ENCODE data around the gene EYA2.
"Not testable (repeated sequence)": the region's sequence is repeated elsewhere in the genome, so short reads cannot be mapped to it uniquely, and the experiment has no call there.

EYA2 gene

DNA sequence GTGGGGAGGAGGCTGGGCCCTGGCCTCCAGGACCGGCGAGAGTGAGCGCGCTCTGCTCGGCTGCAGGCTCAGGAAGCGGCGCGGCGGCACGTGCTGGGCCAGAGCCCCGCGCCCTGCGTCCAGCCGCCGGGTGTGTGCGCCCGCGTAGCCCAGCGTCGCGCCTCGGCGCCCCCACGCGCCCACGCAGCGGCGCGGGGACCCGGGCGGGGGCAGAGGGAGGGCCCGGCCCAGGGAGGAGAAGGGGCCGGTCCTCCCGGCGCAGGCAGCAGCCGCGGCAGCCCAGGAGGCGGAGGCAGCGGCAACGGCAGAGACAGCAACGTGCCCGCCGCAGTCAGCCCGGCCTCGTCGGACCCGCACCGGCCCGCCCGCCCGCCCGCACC is at the start of gene EYA2:
Gene EYA2, plus strand, starts transcription at position 265 of the 380 bp plus-strand sequence. CDS start 95,168 bp downstream, outside the sequence.
- no peak for DNase-seq

- DNase-seq, result no peak
These were observed 49.7 kb upstream of the EYA2 start for GRCh38 chr20:46844965-46845364.

DNA sequence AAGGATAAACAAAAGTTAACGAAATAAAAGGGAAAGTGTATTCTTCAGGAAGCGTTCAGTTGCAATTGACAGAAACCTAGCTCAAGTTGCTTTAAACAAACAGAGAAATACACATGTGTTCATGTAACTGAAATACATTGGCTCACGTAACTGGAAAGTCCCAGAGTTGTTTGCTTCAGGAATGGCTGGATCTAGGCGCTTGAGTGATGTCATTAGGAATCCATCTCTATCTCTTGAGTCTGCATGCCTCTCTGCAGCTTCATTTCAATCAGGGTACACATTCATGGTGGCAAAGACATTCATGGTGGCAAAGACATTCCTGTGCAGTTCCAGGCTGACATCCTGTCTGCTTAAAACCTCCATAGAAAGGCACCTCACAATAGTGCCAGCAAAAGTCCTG is 45.4 kb upstream of the EYA2 start:
- no peak for DNase-seq

DNA sequence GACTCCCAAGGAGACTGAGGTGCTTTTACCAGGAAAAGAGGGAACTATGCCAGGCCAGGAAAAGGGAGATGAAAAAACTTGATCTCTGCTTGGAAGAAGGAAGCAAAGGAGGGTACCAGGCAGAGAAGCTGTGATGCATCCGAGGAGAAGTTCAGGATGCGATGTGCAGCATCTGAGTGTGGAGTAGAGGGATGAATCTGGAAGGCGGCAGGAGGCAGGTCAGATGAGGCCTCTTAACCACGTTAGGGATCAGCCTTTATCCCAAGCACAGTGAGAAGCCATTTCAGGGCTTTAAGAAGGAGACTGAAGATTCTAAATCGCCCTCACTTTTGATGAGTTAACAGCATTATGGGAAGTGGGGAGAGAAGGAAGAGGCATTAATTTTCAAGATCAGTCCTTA is 44.9 kb upstream of the EYA2 start:
- no peak for DNase-seq

DNA sequence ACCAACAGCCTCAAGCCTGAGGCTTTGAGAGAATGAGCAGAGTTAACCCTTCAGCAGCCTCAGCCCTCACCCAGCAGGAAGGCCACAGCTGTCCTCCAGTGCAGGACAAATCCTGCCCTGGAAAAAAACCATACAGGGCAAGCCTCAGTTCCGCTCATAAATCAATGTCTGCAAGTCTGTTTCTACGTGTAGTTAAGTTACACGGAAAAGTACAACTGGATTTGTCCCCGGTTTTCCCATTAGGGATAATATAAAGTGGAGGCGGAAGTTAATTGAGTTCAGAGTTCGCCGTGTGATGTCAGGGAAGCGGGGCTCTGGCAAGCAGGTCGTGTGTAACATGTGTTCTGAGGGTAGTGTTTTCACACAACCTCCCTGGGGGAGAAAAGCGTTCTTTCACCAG is 44.2 kb upstream of the EYA2 start:
- DNase-seq, result no peak

DNA sequence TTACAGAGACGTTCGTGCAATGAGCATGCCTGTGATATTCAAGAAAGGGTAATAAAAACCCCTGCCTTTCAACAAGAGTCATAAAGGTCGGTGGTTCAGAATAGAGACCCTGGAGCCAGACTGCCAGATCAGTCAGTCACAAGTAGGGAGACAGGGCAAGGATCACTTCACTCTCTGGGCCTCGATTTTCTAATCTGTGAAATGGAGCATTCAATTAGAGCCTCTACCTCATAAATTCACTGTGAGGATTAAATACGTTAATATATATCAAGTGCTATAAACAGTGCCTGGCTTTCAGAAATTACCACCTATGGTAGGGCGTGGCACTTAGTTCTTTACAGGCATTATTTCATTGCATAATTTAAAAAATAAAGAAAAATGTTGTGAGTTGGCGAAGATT is 43.7 kb upstream of the EYA2 start:
- DNase-seq, result no peak

GRCh38 chr20:46851746-46852145 is 42.9 kb upstream of the EYA2 start:
- no peak for DNase-seq

DNA sequence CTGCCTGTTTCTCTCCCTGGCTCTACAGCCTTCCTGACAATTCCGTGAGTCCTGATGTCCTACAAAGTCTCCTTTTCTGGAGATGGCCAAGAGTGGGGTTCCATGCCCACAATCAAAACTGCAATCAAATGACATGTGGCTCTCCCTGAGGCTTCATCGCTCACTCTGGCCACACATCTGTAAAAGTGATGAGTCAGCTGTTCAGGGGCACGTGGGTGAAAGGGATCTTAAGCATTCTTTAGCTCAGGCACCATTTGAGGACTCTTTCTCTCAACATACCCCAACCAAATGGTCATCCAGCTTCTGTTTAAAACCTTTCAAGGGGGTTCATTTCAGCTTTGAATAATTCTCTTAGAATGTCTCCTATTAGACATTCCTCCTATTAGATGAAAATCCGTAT is 42.3 kb upstream of the EYA2 start:
- no peak for DNase-seq

GRCh38 chr20:46853926-46854325 is 40.7 kb upstream of the EYA2 start:
- no peak for DNase-seq

GRCh38 chr20:46857061-46857831 is 37.4 kb upstream of the EYA2 start:
- no peak for DNase-seq

DNA sequence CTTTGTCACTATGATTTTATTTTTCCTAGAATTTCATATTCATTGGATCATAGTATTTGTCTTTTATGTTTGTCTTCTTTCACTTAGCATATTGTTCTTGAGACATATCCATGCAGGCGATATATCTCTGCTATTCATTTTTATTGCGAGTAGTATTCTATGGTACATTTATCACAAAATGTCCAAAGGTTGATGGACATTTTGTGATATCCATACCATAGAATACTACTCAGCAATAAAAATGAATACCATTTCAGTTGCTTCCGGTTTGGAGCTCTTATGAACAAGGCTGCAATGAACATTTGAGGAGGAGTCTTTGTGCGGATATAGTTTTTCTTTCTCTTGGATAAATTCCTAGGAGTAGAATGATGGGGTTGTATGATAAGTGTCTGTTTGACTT is 28.8 kb upstream of the EYA2 start:
- DNase-seq, result no peak

GRCh38 chr20:46870041-46870440 is 24.6 kb upstream of the EYA2 start:
- no peak for DNase-seq

DNA sequence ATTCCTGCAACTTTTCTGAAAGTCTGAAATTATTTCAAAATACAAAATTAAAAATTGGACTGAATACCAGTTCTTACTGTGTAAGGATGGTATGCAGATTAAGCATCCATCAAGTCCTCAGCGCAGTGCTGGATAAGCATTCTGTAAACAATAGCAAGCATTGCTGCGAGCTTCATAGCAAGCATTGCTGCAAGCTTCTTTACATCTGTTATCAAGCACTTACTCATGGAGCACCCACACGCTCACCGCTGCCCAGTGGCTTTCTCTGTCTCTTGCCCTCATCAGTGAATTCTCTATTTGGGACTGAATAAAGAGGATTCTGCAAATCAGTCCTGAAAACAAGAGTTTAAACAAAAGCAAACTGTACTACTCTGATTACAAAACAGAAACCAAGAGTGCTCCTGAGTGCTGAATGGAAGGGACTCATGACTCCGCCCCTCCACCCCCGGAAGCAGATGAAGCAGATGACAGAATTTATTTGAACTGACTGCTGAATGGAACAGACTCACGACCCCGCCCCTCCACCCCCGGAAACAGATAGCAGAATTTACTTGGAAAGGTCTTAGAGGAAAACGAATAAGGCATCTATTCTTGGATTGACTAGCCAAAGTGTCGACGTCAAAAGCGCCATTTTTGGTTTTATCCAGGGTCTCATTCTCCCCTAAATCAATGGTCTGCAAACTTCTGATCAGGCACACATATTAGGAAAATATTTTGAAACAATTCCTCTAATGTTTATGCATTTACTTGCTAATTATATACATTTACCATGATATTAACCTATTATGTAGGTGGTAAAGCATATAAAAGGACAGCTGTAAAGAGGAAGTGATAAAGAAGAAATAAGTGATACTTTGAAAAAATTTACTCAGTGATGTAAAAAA is 22.1 kb upstream of the EYA2 start:
- no peak for DNase-seq

DNA sequence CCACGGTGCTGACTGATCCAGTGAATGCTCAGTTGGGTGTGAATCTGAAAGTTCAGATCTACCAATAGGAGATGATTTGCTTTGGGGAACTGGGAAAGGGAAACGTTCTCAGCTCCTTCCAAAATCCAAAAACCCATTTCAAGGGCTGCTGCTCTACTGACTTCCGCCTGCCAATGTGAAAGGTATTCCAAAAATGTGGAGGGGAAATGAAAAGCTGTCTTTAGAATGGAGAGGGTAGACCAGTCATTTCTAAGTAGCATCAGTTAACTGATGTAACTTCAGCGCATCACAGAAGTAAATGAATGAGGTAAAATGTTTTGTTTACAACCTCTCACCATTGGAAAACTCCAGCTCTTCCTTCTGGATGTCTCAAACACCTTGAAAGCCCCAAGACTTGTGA is 19.6 kb upstream of the EYA2 start:
- no peak for DNase-seq

GRCh38 chr20:46879386-46879785 is 15.3 kb upstream of the EYA2 start:
- no peak for DNase-seq

DNA sequence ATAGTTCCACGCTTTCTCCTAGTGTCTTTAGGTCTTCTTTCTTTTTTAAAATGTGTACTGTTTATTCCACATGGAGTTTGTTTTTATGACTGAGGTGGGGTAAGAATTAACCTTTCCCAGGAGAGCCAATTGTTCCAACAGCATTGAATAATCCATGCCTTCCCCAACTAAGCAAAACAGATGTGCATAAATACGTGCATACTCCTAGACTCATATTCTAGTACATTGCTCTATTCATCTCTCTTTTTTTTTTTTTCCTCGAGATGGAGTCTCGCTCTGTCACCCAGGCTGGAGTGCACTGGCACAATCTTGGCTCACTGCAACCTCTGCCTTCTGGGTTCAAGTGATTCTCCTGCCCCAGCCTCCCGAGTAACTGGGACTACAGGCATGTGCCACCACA is 14.7 kb upstream of the EYA2 start:
- not testable (repeated sequence) for DNase-seq

- DNase-seq, result no peak
These were observed 10.8 kb upstream of the EYA2 start for GRCh38 chr20:46883892-46884291.

DNA sequence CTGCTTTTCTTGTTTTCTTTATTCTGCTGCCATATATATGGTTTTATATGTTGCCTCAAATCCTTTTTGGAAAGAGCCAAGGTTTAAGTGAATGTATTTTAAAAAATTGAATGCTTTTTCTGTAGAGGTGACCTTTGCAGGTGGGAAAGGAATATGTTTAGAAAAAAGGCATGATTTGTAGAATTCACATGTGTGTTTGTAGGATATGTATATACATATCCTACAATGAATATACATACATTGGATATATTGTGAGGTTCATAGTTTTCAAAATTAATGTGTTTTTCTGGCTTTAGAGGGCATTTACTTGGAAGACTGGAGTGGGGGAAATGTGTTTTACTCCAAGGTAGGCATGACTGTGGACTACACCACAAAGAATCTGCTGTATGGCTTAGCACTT is 4.0 kb upstream of the EYA2 start:
- DNase-seq, result no peak

- DNase-seq, result no peak
These were observed 1.6 kb upstream of the EYA2 start for GRCh38 chr20:46893051-46893450.

DNA sequence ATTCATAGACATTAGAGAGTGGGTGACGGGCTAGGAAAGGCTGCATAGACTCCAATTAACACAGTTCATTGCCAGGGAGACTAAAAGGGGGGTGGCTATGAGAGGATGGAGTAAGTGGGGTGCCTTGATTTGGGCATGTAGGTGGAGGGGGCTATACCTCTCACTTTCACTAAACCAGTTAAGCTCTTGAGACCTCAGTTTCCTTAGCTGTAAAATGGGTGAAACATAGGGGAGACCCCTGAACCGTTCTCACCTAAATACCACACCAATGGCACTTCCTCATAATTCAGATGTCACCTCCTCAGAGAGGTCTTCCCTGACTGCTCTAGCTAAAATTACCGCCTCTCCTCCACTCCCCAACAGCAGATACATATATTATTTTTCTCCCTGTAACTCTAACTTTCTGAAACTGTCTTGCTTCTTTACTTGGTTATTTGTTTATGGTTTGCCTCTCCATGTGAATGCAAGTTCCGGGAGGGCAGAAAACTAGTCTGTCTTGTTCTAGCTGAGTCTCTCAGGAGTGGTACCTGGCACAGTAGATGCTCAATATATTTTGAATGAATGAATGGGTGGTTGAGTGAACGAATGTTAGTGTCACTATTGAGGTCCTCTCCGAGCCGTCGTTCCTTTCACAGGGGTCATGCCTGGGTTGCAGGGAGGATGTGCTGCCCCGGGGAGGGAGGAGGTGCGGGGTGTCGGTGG is 615 bp upstream of the EYA2 start:
- DNase-seq, result no peak

DNA sequence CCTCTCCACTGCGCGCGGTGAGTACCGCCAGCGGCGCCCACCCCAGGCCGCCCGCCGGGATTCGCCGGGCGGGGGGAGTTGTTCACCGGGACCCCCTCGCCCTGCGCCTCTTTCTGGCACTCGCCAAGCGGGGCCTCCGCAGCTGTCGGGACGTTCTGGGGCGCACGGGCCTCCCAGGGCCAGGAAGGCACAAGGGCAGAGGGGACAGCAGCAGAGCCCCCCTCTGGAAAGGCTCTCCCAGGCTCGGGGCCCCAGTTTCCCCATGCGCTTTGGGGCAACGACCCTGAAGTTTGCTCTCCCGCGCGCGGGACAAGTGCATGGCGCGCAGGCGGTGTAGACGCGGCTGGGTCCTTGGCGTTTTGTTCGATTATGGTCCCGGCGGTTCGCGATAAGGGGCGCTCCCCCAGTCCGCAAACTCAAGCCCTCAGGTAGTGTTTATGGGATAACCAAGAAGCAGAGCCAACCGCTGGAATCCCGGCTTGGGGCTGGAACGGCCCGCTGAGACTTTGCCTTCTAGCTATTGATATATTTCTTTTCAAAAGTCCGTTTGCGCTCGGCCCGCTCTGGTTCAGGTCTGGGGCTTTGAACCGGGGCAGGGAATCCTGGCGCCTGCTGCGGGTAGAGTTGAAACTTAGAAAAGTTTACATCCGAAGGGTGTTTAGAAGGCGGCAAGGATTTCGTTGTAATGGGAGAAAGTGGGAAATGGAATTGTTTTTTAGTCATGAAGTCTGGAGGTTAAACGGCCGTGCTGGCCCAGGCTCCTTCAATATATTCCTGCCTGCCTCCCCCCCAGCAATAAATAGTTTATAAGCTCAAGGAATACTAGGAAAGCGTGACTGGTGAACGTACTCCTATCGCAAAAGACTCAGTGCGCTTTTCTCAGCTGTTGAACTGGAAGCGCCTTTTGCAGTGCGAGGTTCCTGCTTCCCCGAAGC is 595 bp downstream of the EYA2 start:
- DNase-seq, result no peak

DNA sequence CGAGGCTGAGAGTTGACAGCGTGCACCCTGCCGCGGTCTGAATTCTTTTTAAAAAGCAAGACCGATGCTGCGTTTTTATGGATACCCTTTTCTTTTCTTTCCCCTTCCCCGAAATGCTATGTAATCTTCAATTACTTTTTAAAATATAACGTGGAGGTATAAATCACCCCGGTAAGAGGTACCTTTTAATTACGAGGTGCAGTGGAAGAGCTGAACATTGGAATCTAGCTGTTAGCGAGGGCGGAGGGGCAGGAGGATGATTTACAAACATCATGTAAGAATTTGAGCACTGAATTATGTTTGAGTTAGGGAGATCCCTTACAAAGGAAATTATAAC is 1.2 kb downstream of the EYA2 start:
- DNase-seq, result no peak

Data from NCI-H1417 treated with DMSO at 0.1 percent for 48 hours (cell line).